ENCODE measurements around the gene CRISP1. TPM values are rescaled to one million over a fixed set of nuclear protein-coding genes. Genes with fewer than 3 reads are reported as not detected.

Gene CRISP1, protein sequence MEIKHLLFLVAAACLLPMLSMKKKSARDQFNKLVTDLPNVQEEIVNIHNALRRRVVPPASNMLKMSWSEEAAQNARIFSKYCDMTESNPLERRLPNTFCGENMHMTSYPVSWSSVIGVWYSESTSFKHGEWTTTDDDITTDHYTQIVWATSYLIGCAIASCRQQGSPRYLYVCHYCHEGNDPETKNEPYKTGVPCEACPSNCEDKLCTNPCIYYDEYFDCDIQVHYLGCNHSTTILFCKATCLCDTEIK
- total RNA-seq = not detected
- polyA plus RNA-seq (2013, experiment 1 of 2) = not detected
- polyA plus RNA-seq (2013, experiment 2 of 2) = not detected
- total RNA-seq = 0 to 0.14 (median 0) reads per million in 172 experiments

GRCh38 chr6:49866485-49866943 is at the start of gene CRISP1:
Gene CRISP1, minus strand, starts transcription at chr6:49866535. Its CDS starts 9,135 bp downstream, at chr6:49857400.
- no peak for DNase-seq
- no peak within 1 kb of the TSS for H3K27ac Mint-ChIP-seq
- ChIA-PET CTCF (no interaction called here), POLR2A (no interaction called here)
- peaks cover 4% of the 10 kb centered on the region in 2 experiments for H3K9me3 ChIP-seq (ENCODE audit: control insufficient read depth in 1 of 2, insufficient read depth in 1 of 2, low read length in 2 of 2)
- no peak within 1 kb of the TSS for H3K4me3 Mint-ChIP-seq
- H3K36me3 ChIP-seq (ENCODE audit: insufficient read depth, low read length) = no peaks in the 10 kb centered on the region
- H3K4me1 Mint-ChIP-seq (ENCODE audit: low read depth) = no peaks in the 10 kb centered on the region
- TF ChIP-seq, protein P1, sequence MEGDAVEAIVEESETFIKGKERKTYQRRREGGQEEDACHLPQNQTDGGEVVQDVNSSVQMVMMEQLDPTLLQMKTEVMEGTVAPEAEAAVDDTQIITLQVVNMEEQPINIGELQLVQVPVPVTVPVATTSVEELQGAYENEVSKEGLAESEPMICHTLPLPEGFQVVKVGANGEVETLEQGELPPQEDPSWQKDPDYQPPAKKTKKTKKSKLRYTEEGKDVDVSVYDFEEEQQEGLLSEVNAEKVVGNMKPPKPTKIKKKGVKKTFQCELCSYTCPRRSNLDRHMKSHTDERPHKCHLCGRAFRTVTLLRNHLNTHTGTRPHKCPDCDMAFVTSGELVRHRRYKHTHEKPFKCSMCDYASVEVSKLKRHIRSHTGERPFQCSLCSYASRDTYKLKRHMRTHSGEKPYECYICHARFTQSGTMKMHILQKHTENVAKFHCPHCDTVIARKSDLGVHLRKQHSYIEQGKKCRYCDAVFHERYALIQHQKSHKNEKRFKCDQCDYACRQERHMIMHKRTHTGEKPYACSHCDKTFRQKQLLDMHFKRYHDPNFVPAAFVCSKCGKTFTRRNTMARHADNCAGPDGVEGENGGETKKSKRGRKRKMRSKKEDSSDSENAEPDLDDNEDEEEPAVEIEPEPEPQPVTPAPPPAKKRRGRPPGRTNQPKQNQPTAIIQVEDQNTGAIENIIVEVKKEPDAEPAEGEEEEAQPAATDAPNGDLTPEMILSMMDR (IDR thresholded peaks at IDR 0.05) = no peak
- H3K4me3 ChIP-seq (ENCODE audit: low read length) = no peak within 1 kb of the TSS
- intact Hi-C loops (cut with DNase I, micrococcal nuclease) = no loop called here
- no peak within 1 kb of the TSS for H3K27ac ChIP-seq (ENCODE audit: low read depth in 1 of 2, low read length in 2 of 2)
- ATAC-seq (ENCODE audit: poor library complexity) = no peak
- H3K27me3 Mint-ChIP-seq = no peaks in the 10 kb centered on the region
- no peaks in the 10 kb centered on the region for H3K4me1 ChIP-seq (ENCODE audit: insufficient read depth, low read length)
- H3K27me3 ChIP-seq (ENCODE audit: control insufficient read depth in 1 of 2, insufficient read depth in 2 of 2, low read length in 2 of 2) = no peaks in the 10 kb centered on the region
- H3K9me3 Mint-ChIP-seq = peaks cover 3% of the 10 kb centered on the region
- H3K36me3 Mint-ChIP-seq (ENCODE audit: low read depth) = no peaks in the 10 kb centered on the region

DNA sequence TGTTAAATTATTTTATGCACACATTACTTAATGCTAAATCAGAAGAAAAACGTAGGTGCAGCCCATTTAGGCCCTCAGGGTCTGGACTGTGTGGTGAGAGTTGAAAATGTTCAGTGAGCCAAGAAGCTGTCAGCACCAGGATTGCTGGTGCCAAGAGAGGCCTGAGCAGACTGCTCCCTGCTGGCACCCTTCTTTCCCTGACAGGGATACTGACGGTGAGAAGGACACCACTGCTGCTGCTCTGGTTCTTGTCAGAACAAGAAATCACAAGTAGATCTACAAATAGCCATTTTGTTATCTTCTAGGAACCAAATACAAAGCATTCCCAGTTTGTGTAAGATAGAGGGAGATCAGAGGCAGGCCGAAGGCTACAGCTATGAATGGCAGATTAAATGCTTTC is 48.7 kb upstream of the CRISP1 start:
- POLR2A ChIA-PET = no interaction called here
- no peaks in the 10 kb centered on the region for H3K4me1 Mint-ChIP-seq (ENCODE audit: low read depth)
- Histone ChIP-seq H3K9me3 (ENCODE audit: control insufficient read depth in 1 of 2, insufficient read depth in 1 of 2, low read length in 2 of 2) (peaks cover 0 to 3% of the 10 kb centered on the region in 2 experiments), H3K4me3 (ENCODE audit: low read length) (no peak overlapping the region), H3K27ac (ENCODE audit: low read depth in 1 of 2, low read length in 2 of 2) (no peak overlapping the region), H3K27me3 (ENCODE audit: control insufficient read depth in 1 of 2, insufficient read depth in 2 of 2, low read length in 2 of 2) (no peaks in the 10 kb centered on the region), H3K4me1 (ENCODE audit: insufficient read depth, low read length) (no peaks in the 10 kb centered on the region), H3K36me3 (ENCODE audit: insufficient read depth, low read length) (no peaks in the 10 kb centered on the region)
- intact Hi-C loops (cut with DNase I, micrococcal nuclease) = no loop called here
- CTCF ChIA-PET = no interaction called here
- ATAC-seq (ENCODE audit: poor library complexity) = no peak
- no peak for DNase-seq
- no peak overlapping the region for H3K4me3 Mint-ChIP-seq
- no peak overlapping the region for H3K27ac Mint-ChIP-seq
- TF ChIP-seq, protein P1 (IDR thresholded peaks at IDR 0.05) = no peak
- no peaks in the 10 kb centered on the region for H3K27me3 Mint-ChIP-seq
- no peaks in the 10 kb centered on the region for H3K36me3 Mint-ChIP-seq (ENCODE audit: low read depth)
- peaks cover 2% of the 10 kb centered on the region for H3K9me3 Mint-ChIP-seq

DNA sequence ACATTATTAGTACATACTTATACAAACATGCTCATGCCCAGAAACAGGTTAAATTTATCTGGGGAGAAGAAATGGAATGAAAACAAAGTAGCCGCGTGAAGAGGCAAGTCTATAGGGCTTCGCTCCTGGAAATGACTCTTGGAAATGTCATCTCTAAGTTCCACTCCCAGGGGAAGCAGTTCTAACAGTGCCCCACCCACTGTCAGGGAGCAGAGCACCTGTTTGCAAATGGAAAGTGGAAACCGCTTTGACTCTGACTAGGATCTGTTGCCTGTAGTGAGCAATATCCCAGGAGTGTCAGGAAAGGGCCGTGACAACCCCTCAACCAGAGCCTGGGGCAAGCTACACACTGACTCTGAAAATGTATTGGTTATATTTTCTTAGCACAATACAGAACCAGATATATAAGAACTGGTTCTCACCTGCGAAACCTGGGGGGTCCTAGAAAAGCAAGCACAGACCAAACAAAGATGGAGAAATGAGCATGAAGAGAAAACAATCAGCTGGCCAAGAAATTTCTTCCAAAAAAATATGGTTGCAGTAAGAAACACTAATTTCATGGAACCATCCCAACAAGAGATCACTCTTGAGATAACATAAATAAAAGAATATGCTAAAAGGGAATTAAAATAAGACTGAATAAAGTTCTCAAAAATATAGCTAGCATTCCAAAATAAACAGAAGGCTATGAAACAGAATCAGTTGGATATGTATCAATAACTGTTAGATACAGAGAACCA is 47.5 kb upstream of the CRISP1 start:
- H3K4me3 ChIP-seq (ENCODE audit: low read length) = no peak overlapping the region
- Mint-ChIP-seq H3K4me3 (no peak overlapping the region), H3K27me3 (no peaks in the 10 kb centered on the region), H3K9me3 (peaks cover 2% of the 10 kb centered on the region), H3K27ac (no peak overlapping the region), H3K36me3 (ENCODE audit: low read depth) (no peaks in the 10 kb centered on the region), H3K4me1 (ENCODE audit: low read depth) (no peaks in the 10 kb centered on the region)
- H3K27ac ChIP-seq (ENCODE audit: low read depth in 1 of 2, low read length in 2 of 2) = no peak overlapping the region
- no peak for ATAC-seq (ENCODE audit: poor library complexity)
- H3K9me3 ChIP-seq (ENCODE audit: control insufficient read depth in 1 of 2, insufficient read depth in 1 of 2, low read length in 2 of 2) = peaks cover 0 to 3% of the 10 kb centered on the region in 2 experiments
- intact Hi-C loops (cut with DNase I, micrococcal nuclease) = no loop called here
- no peaks in the 10 kb centered on the region for H3K36me3 ChIP-seq (ENCODE audit: insufficient read depth, low read length)
- no peaks in the 10 kb centered on the region for H3K4me1 ChIP-seq (ENCODE audit: insufficient read depth, low read length)
- no peaks in the 10 kb centered on the region for H3K27me3 ChIP-seq (ENCODE audit: control insufficient read depth in 1 of 2, insufficient read depth in 2 of 2, low read length in 2 of 2)
- TF ChIP-seq, protein P1 (IDR thresholded peaks at IDR 0.05) = no peak
- CTCF ChIA-PET = no interaction called here
- POLR2A ChIA-PET = no interaction called here
- no peak for DNase-seq

Measured in CD4-positive, alpha-beta T cell (primary cell).